ENCODE measurements around the gene TAF1D.

Gene TAF1D

GRCh38 chr11:93741094-93741881, at the start of gene TAF1D, which contains the start of gene C11orf54:
Gene TAF1D (minus strand): TSS chr11:93741495. CDS start chr11:93739304, 2,191 bp downstream.
Gene C11orf54 (plus strand): TSS chr11:93741672. CDS start chr11:93747394, 5,722 bp downstream.
- H3K9ac ChIP-seq: peak within 1 kb of the TSS; percentile 99
- TF ChIP-seq, protein P1, sequence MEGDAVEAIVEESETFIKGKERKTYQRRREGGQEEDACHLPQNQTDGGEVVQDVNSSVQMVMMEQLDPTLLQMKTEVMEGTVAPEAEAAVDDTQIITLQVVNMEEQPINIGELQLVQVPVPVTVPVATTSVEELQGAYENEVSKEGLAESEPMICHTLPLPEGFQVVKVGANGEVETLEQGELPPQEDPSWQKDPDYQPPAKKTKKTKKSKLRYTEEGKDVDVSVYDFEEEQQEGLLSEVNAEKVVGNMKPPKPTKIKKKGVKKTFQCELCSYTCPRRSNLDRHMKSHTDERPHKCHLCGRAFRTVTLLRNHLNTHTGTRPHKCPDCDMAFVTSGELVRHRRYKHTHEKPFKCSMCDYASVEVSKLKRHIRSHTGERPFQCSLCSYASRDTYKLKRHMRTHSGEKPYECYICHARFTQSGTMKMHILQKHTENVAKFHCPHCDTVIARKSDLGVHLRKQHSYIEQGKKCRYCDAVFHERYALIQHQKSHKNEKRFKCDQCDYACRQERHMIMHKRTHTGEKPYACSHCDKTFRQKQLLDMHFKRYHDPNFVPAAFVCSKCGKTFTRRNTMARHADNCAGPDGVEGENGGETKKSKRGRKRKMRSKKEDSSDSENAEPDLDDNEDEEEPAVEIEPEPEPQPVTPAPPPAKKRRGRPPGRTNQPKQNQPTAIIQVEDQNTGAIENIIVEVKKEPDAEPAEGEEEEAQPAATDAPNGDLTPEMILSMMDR (conservative IDR thresholded peaks at IDR 0.05; ENCODE audit: low read depth, low read length): no peak; the same call in 1 of the 2 replicates
- H3K27me3 ChIP-seq (ENCODE audit: insufficient read depth, low read depth): no peaks in the 10 kb centered on the region
- H3K4me2 ChIP-seq: peak within 1 kb of the TSS; percentile 82
- H3K4me1 ChIP-seq (ENCODE audit: low read depth, poor library complexity, severe bottlenecking): peaks cover 22% of the 10 kb centered on the region
- H3K36me3 ChIP-seq (ENCODE audit: insufficient read depth): peaks cover 11% of the 10 kb centered on the region; the same call in 1 of the 2 replicates
- peaks cover 55% of the 10 kb centered on the region for H3K79me2 ChIP-seq (ENCODE audit: insufficient read depth, low read depth)
- H2AFZ ChIP-seq (ENCODE audit: low read depth): peak within 1 kb of the TSS; percentile 66
- H4K20me1 ChIP-seq (ENCODE audit: insufficient read depth): peaks cover 22% of the 10 kb centered on the region
- H3K4me3 ChIP-seq (IDR thresholded peaks at IDR 0.05; ENCODE audit: insufficient read depth, low read depth, low read length): no peak within 1 kb of the TSS
- H3K27ac ChIP-seq: peak within 1 kb of the TSS; percentile 96

GRCh38 chr11:93784935-93785360, 43.7 kb upstream of the TAF1D start:
- TF ChIP-seq, protein P1 (conservative IDR thresholded peaks at IDR 0.05; ENCODE audit: low read depth, low read length): no peak
- Histone ChIP-seq H3K4me3 (IDR thresholded peaks at IDR 0.05; ENCODE audit: insufficient read depth, low read depth, low read length) (no peak overlapping the region), H3K27me3 (ENCODE audit: insufficient read depth, low read depth) (no peaks in the 10 kb centered on the region), H3K9ac (peak overlapping the region; percentile 91; the same call in 1 of the 2 replicates), H3K36me3 (ENCODE audit: insufficient read depth) (no peaks in the 10 kb centered on the region), H3K4me1 (ENCODE audit: low read depth, poor library complexity, severe bottlenecking) (peaks cover 21% of the 10 kb centered on the region), H2AFZ (ENCODE audit: low read depth) (peak overlapping the region; percentile 62; the same call in 1 of the 2 replicates), H3K79me2 (ENCODE audit: insufficient read depth, low read depth) (peaks cover 43% of the 10 kb centered on the region), H3K4me2 (peak overlapping the region; percentile 64), H4K20me1 (ENCODE audit: insufficient read depth) (no peaks in the 10 kb centered on the region), H3K27ac (peak overlapping the region; percentile 88)

DNA sequence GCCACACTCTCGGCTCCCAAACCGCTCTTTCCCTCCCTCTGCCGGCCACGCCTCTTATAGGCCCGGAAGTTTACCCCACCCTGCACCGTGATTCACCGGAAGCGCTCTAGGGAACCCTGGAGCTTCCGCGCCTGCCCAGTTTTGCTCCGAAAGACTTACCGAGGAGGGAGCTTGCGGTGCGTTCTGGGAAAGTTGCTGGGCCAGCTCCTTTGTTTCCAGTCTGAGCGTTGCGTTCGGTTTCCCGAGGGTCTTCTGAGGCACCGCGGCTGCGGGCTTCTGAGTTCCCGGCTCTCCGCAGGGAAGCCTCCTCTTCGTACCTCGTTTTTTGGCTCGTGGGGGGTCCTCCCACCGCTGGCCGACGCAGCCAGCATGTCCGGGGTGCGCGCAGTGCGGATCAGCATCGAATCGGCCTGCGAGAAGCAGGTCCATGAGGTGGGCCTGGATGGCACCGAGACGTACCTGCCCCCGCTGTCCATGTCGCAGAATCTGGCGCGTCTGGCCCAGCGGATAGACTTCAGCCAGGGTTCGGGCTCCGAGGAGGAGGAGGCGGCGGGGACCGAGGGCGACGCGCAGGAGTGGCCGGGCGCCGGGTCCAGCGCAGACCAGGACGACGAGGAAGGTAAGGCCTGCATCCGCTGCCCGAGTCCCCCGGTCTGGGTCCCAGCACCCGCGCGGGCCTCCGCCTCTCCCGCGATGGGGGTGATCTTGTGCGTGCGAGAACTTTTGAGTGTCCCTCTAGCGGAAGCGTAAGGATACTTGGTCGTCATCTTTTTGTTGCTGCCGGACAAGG, 43.0 kb upstream of the TAF1D start, which contains the start of gene MED17:
MED17 (plus strand) TSS at position 138 of the 790 bp plus-strand sequence; CDS start at position 370, 232 bp downstream.
- Histone ChIP-seq H3K27ac (peak within 1 kb of the TSS; percentile 88), H3K36me3 (ENCODE audit: insufficient read depth) (no peaks in the 10 kb centered on the region), H2AFZ (ENCODE audit: low read depth) (peak within 1 kb of the TSS; percentile 62), H3K4me3 (IDR thresholded peaks at IDR 0.05; ENCODE audit: insufficient read depth, low read depth, low read length) (no peak within 1 kb of the TSS), H3K27me3 (ENCODE audit: insufficient read depth, low read depth) (no peaks in the 10 kb centered on the region), H3K79me2 (ENCODE audit: insufficient read depth, low read depth) (peaks cover 43% of the 10 kb centered on the region), H4K20me1 (ENCODE audit: insufficient read depth) (no peaks in the 10 kb centered on the region), H3K9ac (peak within 1 kb of the TSS; percentile 91), H3K4me2 (peak within 1 kb of the TSS; percentile 64), H3K4me1 (ENCODE audit: low read depth, poor library complexity, severe bottlenecking) (peaks cover 21% of the 10 kb centered on the region)
- TF ChIP-seq, protein P1 (conservative IDR thresholded peaks at IDR 0.05; ENCODE audit: low read depth, low read length): peak; percentile 42

- Histone ChIP-seq H3K4me2 (peak overlapping the region; percentile 47), H3K4me3 (IDR thresholded peaks at IDR 0.05; ENCODE audit: insufficient read depth, low read depth, low read length) (no peak overlapping the region), H3K9ac (peak overlapping the region; percentile 91), H3K27ac (no peak overlapping the region), H3K36me3 (ENCODE audit: insufficient read depth) (no peaks in the 10 kb centered on the region), H3K79me2 (ENCODE audit: insufficient read depth, low read depth) (peaks cover 41% of the 10 kb centered on the region), H3K27me3 (ENCODE audit: insufficient read depth, low read depth) (no peaks in the 10 kb centered on the region), H4K20me1 (ENCODE audit: insufficient read depth) (no peaks in the 10 kb centered on the region), H2AFZ (ENCODE audit: low read depth) (peak overlapping the region; percentile 62), H3K4me1 (ENCODE audit: low read depth, poor library complexity, severe bottlenecking) (peaks cover 21% of the 10 kb centered on the region)
- TF ChIP-seq, protein P1 (conservative IDR thresholded peaks at IDR 0.05; ENCODE audit: low read depth, low read length): no peak
Measured at GRCh38 chr11:93783765-93784144, 42.5 kb upstream of the TAF1D start.

Data from KMS-11 (cell line).